PC-9 (cell line): ENCODE measurements around the gene RAMACL.

ENCODE experiments used
- CTCF ChIP-seq: fragments of 200-600 bp; sonication (generic); conservative IDR thresholded peaks from 2 replicates; pipeline ENCODE4 v1.6.1; 2017; ENCODE audit warnings: mixed run types, antibody characterized with exemption, mild to moderate bottlenecking, moderate library complexity
- EZH2 ChIP-seq: fragments of 200-600 bp; sonication (generic); IDR thresholded peaks from 2 replicates; pipeline ENCODE4 v1.8.0; 2017; ENCODE audit warnings: antibody characterized with exemption, low read depth

DNA sequence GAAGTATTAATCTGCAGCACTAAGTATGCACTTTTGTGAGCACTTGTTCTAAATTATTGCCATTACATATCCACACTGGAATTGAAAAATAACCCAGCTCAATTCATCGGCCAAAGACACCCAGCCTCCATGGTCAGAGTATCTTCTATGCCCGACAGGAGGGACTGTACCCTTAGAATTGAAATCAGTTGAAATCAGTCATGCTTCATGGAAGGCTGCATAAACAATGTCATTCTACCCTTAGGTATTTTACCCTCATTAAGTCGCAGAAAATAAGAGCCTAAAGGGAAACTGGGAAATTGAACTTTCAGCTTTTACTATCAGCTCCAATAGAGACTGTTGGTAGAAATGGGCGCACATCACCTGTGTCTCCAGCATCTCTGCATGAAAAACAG lies 2.9 kb upstream of the RAMACL start:
- TF ChIP-seq CTCF = no peak
- TF ChIP-seq EZH2 = no peak
